ENCODE data around the gene CLIC5. TPM values are rescaled to one million over a fixed set of nuclear protein-coding genes. Genes with fewer than 3 reads are reported as not detected.

The CLIC5 gene
- polyA plus RNA-seq, 1 donor from 2014 or later: 0.22 TPM

DNA sequence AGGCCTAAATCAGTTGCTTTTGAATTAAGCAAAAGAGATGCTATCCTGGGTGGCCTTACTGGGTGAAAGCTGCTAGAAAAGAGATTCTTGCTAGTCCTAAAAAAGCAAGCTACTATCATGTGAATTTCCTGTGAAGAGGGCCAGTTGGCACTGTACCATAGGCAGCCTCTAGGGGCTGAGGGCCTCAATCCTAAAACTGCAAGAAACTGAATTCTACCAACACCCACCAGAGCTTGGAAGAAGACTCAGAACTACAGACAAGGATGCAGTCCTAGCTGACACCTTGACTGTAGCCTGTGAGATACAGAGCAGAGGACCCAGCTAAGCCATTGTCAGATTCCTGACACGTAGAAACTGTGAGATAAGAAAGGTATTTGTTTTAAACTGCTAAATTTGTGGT is 24.5 kb downstream of the CLIC5 start:
- Histone ChIP-seq H3K9me2 (ENCODE audit: insufficient read depth, low read length) (no peaks in the 10 kb centered on the region), H3K9ac (ENCODE audit: low read length) (no peak overlapping the region), H3K27ac (ENCODE audit: low read length) (no peak overlapping the region), H3K4me3 (ENCODE audit: low read length) (no peak overlapping the region), H3K9me3 (ENCODE audit: low read length) (no peaks in the 10 kb centered on the region), H3K36me3 (ENCODE audit: insufficient read depth, low read length) (no peaks in the 10 kb centered on the region), H3K27me3 (ENCODE audit: insufficient read depth, low read depth, low read length) (no peaks in the 10 kb centered on the region), H3K79me2 (replicated peaks; ENCODE audit: insufficient read depth, low read length) (no peaks in the 10 kb centered on the region), H4K20me1 (ENCODE audit: insufficient read depth) (no peaks in the 10 kb centered on the region), H2AFZ (ENCODE audit: low read depth, low read length) (no peak overlapping the region), H3F3A (ENCODE audit: insufficient read depth, low read length, poor library complexity, severe bottlenecking) (no peaks in the 10 kb centered on the region), H3K4me2 (ENCODE audit: low read length) (no peak overlapping the region)
- no peak for TF ChIP-seq TAF1 (IDR thresholded peaks at IDR 0.05; ENCODE audit: low read depth)
- TF ChIP-seq EZH2 (IDR thresholded peaks at IDR 0.05; ENCODE audit: borderline replicate concordance, insufficient read depth, low read length, poor library complexity, severe bottlenecking): no peak
- no peak for TF ChIP-seq REST (IDR thresholded peaks at IDR 0.05; ENCODE audit: borderline replicate concordance)
- no peak for TF ChIP-seq RAD21 (conservative IDR thresholded peaks at IDR 0.05)

- Histone ChIP-seq H3K27me3 (ENCODE audit: insufficient read depth, low read depth, low read length) (no peaks in the 10 kb centered on the region), H3K4me3 (ENCODE audit: low read length) (no peak overlapping the region), H3K9me2 (ENCODE audit: insufficient read depth, low read length) (no peaks in the 10 kb centered on the region), H2AFZ (ENCODE audit: low read depth, low read length) (no peak overlapping the region), H3K9ac (ENCODE audit: low read length) (no peak overlapping the region), H3K4me2 (ENCODE audit: low read length) (no peak overlapping the region), H3F3A (ENCODE audit: insufficient read depth, low read length, poor library complexity, severe bottlenecking) (no peaks in the 10 kb centered on the region), H3K79me2 (replicated peaks; ENCODE audit: insufficient read depth, low read length) (no peaks in the 10 kb centered on the region), H3K27ac (ENCODE audit: low read length) (no peak overlapping the region), H3K36me3 (ENCODE audit: insufficient read depth, low read length) (no peaks in the 10 kb centered on the region), H4K20me1 (ENCODE audit: insufficient read depth) (no peaks in the 10 kb centered on the region), H3K9me3 (ENCODE audit: low read length) (no peaks in the 10 kb centered on the region)
- TF ChIP-seq RAD21 (conservative IDR thresholded peaks at IDR 0.05) (no peak), CTCF (IDR thresholded peaks at IDR 0.05; ENCODE audit: poor library complexity, severe bottlenecking) (no peak), TAF1 (IDR thresholded peaks at IDR 0.05; ENCODE audit: low read depth) (no peak), EP300 (conservative IDR thresholded peaks at IDR 0.05; ENCODE audit: poor library complexity, severe bottlenecking) (no peak), REST (IDR thresholded peaks at IDR 0.05; ENCODE audit: borderline replicate concordance) (no peak), MXI1 (conservative IDR thresholded peaks at IDR 0.05; ENCODE audit: poor library complexity, severe bottlenecking) (no peak), POLR2AphosphoS5 (IDR thresholded peaks at IDR 0.05) (no peak), SMC3 (conservative IDR thresholded peaks at IDR 0.05; ENCODE audit: poor library complexity) (no peak), EZH2 (IDR thresholded peaks at IDR 0.05; ENCODE audit: borderline replicate concordance, insufficient read depth, low read length, poor library complexity, severe bottlenecking) (no peak)
Measured at GRCh38 chr6:45990162-45990561, 25.5 kb downstream of the CLIC5 start.
